ENCODE results near the gene MXD3. TPM values are rescaled to one million over a fixed set of nuclear protein-coding genes. Genes with fewer than 3 reads are reported as not detected.

MXD3 gene
- total RNA-seq, 4 donors from 2014 or later: 0.90 to 7.8 (median 3.5) TPM

GRCh38 chr5:177310757-177311391, 824 bp downstream of the MXD3 start:
- in situ Hi-C loops (cut with MboI; ENCODE audit: low sequenced_read_pairs in 4 of 4): no loop called here
- peak in 1 of 2 donors; percentile 10 for DNase-seq

DNA sequence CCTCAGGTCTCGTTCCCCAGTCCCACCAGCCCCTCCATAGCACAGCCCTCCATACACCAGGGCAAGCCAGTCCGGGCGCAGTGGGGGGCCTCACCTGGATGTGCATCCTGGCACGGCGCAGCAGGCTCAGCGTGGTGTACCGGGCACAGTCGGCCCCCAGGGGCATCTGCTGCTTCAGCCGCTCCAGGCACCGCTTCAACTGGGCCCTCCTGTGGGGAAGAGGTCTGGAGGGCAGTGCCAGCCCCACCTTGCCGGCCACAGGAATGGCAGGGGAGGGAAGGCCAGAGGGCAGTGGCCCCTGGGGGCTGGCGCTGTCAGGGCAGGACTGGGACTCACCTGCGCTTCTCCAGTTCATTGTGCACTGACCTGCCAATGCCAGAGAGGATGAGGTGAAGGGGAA, 1.4 kb downstream of the MXD3 start:
- peak in 1 of 2 donors; percentile 17 for DNase-seq
- Histone ChIP-seq H3K27me3 (no peaks in the 10 kb centered on the region), H3K36me3 (peaks cover 0 to 19% of the 10 kb centered on the region in 2 donors), H3K27ac (peak overlapping the region; percentile 63 to 79 (median 76)), H3K4me1 (peaks cover 28 to 30% of the 10 kb centered on the region in 2 donors), H3K4me3 (no peak overlapping the region), H3K9me3 (no peaks in the 10 kb centered on the region)
- no peak for TF ChIP-seq CTCF (IDR thresholded peaks at IDR 0.05 in 4 of 5, conservative IDR thresholded peaks at IDR 0.05 in 1 of 5)
- no peak for TF ChIP-seq POLR2A (IDR thresholded peaks at IDR 0.05)
- intact Hi-C loops (cut with DNase I; ENCODE audit: low total_unique reads): loop anchor here (5.0 kb wide), 2 partner anchors 57 to 147 kb away; no protein-coding TSS in a partner anchor
- in situ Hi-C loops (cut with MboI; ENCODE audit: low sequenced_read_pairs in 4 of 4): no loop called here
- ATAC-seq: no peak

More at GRCh38 chr5:177310757-177311391, 824 bp downstream of the MXD3 start:
- Histone ChIP-seq H3K4me1 (peaks cover 27 to 28% of the 10 kb centered on the region in 2 donors), H3K27ac (no peak overlapping the region), H3K27me3 (no peaks in the 10 kb centered on the region), H3K36me3 (peaks cover 0 to 13% of the 10 kb centered on the region in 2 donors), H3K9me3 (no peaks in the 10 kb centered on the region), H3K4me3 (peak overlapping the region in 1 of 4 donors; percentile 60)
- intact Hi-C loops (cut with DNase I; ENCODE audit: low total_unique reads): loop anchor here (5.0 kb wide), 2 partner anchors 56 to 146 kb away; no protein-coding TSS in a partner anchor
- TF ChIP-seq POLR2A (IDR thresholded peaks at IDR 0.05): no peak
- TF ChIP-seq CTCF (IDR thresholded peaks at IDR 0.05 in 4 of 5, conservative IDR thresholded peaks at IDR 0.05 in 1 of 5): no peak
- ATAC-seq: no peak

GRCh38 chr5:177309351-177310191, 2.1 kb downstream of the MXD3 start:
- TF ChIP-seq CTCF (IDR thresholded peaks at IDR 0.05 in 4 of 5, conservative IDR thresholded peaks at IDR 0.05 in 1 of 5) (peak; percentile 83 to 95 (median 87)), POLR2A (IDR thresholded peaks at IDR 0.05) (no peak)
- intact Hi-C loops (cut with DNase I; ENCODE audit: low total_unique reads): loop anchor here (5.0 kb wide), 2 partner anchors 58 to 148 kb away; no protein-coding TSS in a partner anchor
- no peaks in the 10 kb centered on the region for H3K9me3 ChIP-seq
- peak; percentile 63 to 89 for DNase-seq
- H3K4me3 ChIP-seq: no peak overlapping the region
- H3K27ac ChIP-seq: peak overlapping the region; percentile 63 to 79 (median 76)
- peaks cover 0 to 22% of the 10 kb centered on the region in 2 donors for H3K36me3 ChIP-seq
- no peaks in the 10 kb centered on the region for H3K27me3 ChIP-seq
- peaks cover 32 to 38% of the 10 kb centered on the region in 2 donors for H3K4me1 ChIP-seq
- peak; percentile 57 to 71 for ATAC-seq
- in situ Hi-C loops (cut with MboI; ENCODE audit: low sequenced_read_pairs in 4 of 4): loop anchor here in 1 of 4 donors (10.0 kb wide), 1 partner anchor 185 kb away; no protein-coding TSS in a partner anchor

DNA sequence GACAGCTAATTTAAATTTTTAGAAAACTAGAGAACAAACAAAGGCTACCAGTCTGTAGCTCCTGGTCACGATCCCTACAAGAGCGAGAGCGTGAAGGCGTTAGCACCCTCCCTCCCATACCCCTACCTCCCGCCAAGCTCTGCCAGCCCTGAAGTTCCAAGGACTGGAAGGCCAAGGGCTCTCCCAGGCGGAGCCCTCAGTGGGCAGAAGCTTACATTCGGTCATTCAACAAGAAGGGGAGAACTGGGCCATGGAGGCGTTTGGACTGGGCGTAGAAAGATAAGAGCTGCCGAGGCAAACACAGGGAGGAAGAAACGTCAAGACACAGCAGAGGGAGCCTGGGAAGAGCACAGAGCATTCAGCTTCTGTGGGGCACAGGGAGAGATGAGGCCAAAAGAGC, 3.0 kb downstream of the MXD3 start:
- intact Hi-C loops (cut with DNase I; ENCODE audit: low total_unique reads): no loop called here
- H3K36me3 ChIP-seq: peaks cover 0 to 22% of the 10 kb centered on the region in 2 donors
- H3K27ac ChIP-seq: peak overlapping the region; percentile 63 to 79 (median 76)
- no peaks in the 10 kb centered on the region for H3K27me3 ChIP-seq
- H3K4me3 ChIP-seq: no peak overlapping the region
- peaks cover 37 to 41% of the 10 kb centered on the region in 2 donors for H3K4me1 ChIP-seq
- in situ Hi-C loops (cut with MboI; ENCODE audit: low sequenced_read_pairs in 4 of 4): loop anchor here in 1 of 4 donors (10.0 kb wide), 1 partner anchor 184 kb away; no protein-coding TSS in a partner anchor
- no peak for TF ChIP-seq POLR2A (IDR thresholded peaks at IDR 0.05)
- TF ChIP-seq CTCF (IDR thresholded peaks at IDR 0.05 in 4 of 5, conservative IDR thresholded peaks at IDR 0.05 in 1 of 5): no peak
- ATAC-seq (no peak), DNase-seq (no peak)
- H3K9me3 ChIP-seq: no peaks in the 10 kb centered on the region

Data from gastrocnemius medialis (tissue), 4 donors.